Left lung (tissue), 10 donors: ENCODE results near the gene ANKLE2. TPM values are rescaled to one million over a fixed set of nuclear protein-coding genes. Genes with fewer than 3 reads are reported as not detected.
A peak's percentile ranks its signal among the peaks of the same experiment; 100 is the strongest.

ENCODE experiments used
- ATAC-seq: fragments of 200-7000 bp; cut with Tn5 transposase; one replicate; pipeline ENCODE4 v1.9.1; 2020; ENCODE audit warnings: moderate library complexity
- DNase-seq, 4 donors: peaks; one replicate each; pipeline ENCODE4 v3.0.0-alpha.2; 2013 to 2020
- H3K27ac ChIP-seq, 2 donors: fragments of 200-600 bp; sonication (generic) in 1 of 2; one replicate each; pipeline versions ENCODE4 v1.5.0 to v1.8.0; 2020 to 2021
- H3K27me3 ChIP-seq, 2 donors: fragments of 200-600 bp; sonication (generic) in 1 of 2; one replicate each; pipeline versions ENCODE4 v1.5.0 to v1.8.0; 2020 to 2021
- H3K36me3 ChIP-seq, 2 donors: fragments of 200-600 bp; sonication (generic) in 1 of 2; one replicate each; pipeline versions ENCODE4 v1.5.0 to v1.8.0; 2020 to 2021
- H3K4me1 ChIP-seq, 2 donors: fragments of 200-600 bp; one replicate each; pipeline ENCODE4 v1.8.0; 2021
- H3K4me3 ChIP-seq, 2 donors: fragments of 200-600 bp; sonication (generic) in 1 of 2; one replicate each; pipeline versions ENCODE4 v1.5.0 to v1.8.0; 2020 to 2021; ENCODE audit warnings: mild to moderate bottlenecking in 1 of 2
- H3K9me3 ChIP-seq, 2 donors: fragments of 200-600 bp; sonication (generic) in 1 of 2; one replicate each; pipeline versions ENCODE4 v1.5.0 to v1.8.0; 2020 to 2021
- CTCF ChIP-seq, 2 donors: fragments of 200-600 bp; sonication (generic) in 1 of 2; IDR thresholded peaks; one replicate each; pipeline versions ENCODE4 v1.5.0 to v1.8.0; 2021; ENCODE audit warnings: antibody characterized with exemption in 2 of 2
- intact Hi-C, 2 donors: fragments of 100-400 bp; cut with DNase I; formaldehyde crosslinking; loops; one replicate each; pipeline versions ENCODE4 v1.11.2 to v1.14.2; 2022
- polyA plus RNA-seq, 6 donors: library from polyadenylated mRNA; unstranded; fragments of 120-200 nt; gene quantifications; one replicate each; pipeline ENCODE4 v1.2.1, GENCODE V29; 2013; ENCODE audit not compliant: insufficient read length in 6 of 6
- total RNA-seq, 2 donors: library from RNA; stranded (reverse); fragmentation: NEBNext Ultra II Directional; extraction: Animal tissue kit (Norgen Biotek cat#: 25700); gene quantifications; one replicate each; pipeline ENCODE4 v1.2.1, GENCODE V29; 2021
- donor health status: DM: no; HTN: yes; CAD: no.
- donor health status: DM: no; HTN: no; CAD: no.

Gene ANKLE2
- total and polyA plus RNA-seq, 8 donors = 59.3 to 84.9 (median 78.1) TPM

- no peaks in the 10 kb centered on the region for H3K4me1 ChIP-seq
- no peak for TF ChIP-seq CTCF (IDR thresholded peaks at IDR 0.05)
- intact Hi-C loops = no loop called here
- no peak for ATAC-seq
- no peaks in the 10 kb centered on the region for H3K27me3 ChIP-seq
- no peaks in the 10 kb centered on the region for H3K9me3 ChIP-seq
- no peak overlapping the region for H3K4me3 ChIP-seq
- H3K36me3 ChIP-seq = peaks cover 9 to 93% of the 10 kb centered on the region in 2 donors
- H3K27ac ChIP-seq = no peak overlapping the region
- DNase-seq = no peak
These were observed 45.2 kb upstream of the ANKLE2 start for GRCh38 chr12:132806857-132807256.

- no peak overlapping the region for H3K4me3 ChIP-seq
- no peaks in the 10 kb centered on the region for H3K4me1 ChIP-seq
- no peaks in the 10 kb centered on the region for H3K27me3 ChIP-seq
- no peaks in the 10 kb centered on the region for H3K9me3 ChIP-seq
- DNase-seq = peak in 2 of 4 donors; percentile 38 to 72
- intact Hi-C loops = no loop called here
- no peak for TF ChIP-seq CTCF (IDR thresholded peaks at IDR 0.05)
- ATAC-seq = peak; percentile 63
- H3K36me3 ChIP-seq = peaks cover 9 to 96% of the 10 kb centered on the region in 2 donors
- H3K27ac ChIP-seq = no peak overlapping the region
These were observed 42.8 kb upstream of the ANKLE2 start for GRCh38 chr12:132804426-132804861.

- no peak overlapping the region for H3K4me3 ChIP-seq
- H3K27me3 ChIP-seq = no peaks in the 10 kb centered on the region
- intact Hi-C loops = no loop called here
- ATAC-seq = no peak
- H3K9me3 ChIP-seq = no peaks in the 10 kb centered on the region
- TF ChIP-seq CTCF (IDR thresholded peaks at IDR 0.05) = no peak
- DNase-seq = peak in 1 of 4 donors; percentile 72
- no peak overlapping the region for H3K27ac ChIP-seq
- H3K4me1 ChIP-seq = no peaks in the 10 kb centered on the region
- H3K36me3 ChIP-seq = peaks cover 9 to 97% of the 10 kb centered on the region in 2 donors
These were observed 42.3 kb upstream of the ANKLE2 start for GRCh38 chr12:132803888-132804287.

- Histone ChIP-seq H3K4me1 (no peaks in the 10 kb centered on the region), H3K9me3 (no peaks in the 10 kb centered on the region), H3K27me3 (no peaks in the 10 kb centered on the region), H3K4me3 (no peak overlapping the region), H3K36me3 (peaks cover 9 to 97% of the 10 kb centered on the region in 2 donors), H3K27ac (no peak overlapping the region)
- ATAC-seq = no peak
- DNase-seq = peak in 1 of 4 donors; percentile 25
- intact Hi-C loops = no loop called here
- no peak for TF ChIP-seq CTCF (IDR thresholded peaks at IDR 0.05)
These were observed 41.5 kb upstream of the ANKLE2 start for GRCh38 chr12:132803125-132803524.

GRCh38 chr12:132801741-132802140 is 40.1 kb upstream of the ANKLE2 start:
- H3K27me3 ChIP-seq = no peaks in the 10 kb centered on the region
- peak in 1 of 4 donors; percentile 80 for DNase-seq
- no peak overlapping the region for H3K4me3 ChIP-seq
- intact Hi-C loops = no loop called here
- no peak for TF ChIP-seq CTCF (IDR thresholded peaks at IDR 0.05)
- H3K27ac ChIP-seq = no peak overlapping the region
- no peak for ATAC-seq
- H3K9me3 ChIP-seq = no peaks in the 10 kb centered on the region
- H3K4me1 ChIP-seq = no peaks in the 10 kb centered on the region
- H3K36me3 ChIP-seq = peaks cover 3 to 97% of the 10 kb centered on the region in 2 donors
